ENCODE results near the gene CDYL.

DNA sequence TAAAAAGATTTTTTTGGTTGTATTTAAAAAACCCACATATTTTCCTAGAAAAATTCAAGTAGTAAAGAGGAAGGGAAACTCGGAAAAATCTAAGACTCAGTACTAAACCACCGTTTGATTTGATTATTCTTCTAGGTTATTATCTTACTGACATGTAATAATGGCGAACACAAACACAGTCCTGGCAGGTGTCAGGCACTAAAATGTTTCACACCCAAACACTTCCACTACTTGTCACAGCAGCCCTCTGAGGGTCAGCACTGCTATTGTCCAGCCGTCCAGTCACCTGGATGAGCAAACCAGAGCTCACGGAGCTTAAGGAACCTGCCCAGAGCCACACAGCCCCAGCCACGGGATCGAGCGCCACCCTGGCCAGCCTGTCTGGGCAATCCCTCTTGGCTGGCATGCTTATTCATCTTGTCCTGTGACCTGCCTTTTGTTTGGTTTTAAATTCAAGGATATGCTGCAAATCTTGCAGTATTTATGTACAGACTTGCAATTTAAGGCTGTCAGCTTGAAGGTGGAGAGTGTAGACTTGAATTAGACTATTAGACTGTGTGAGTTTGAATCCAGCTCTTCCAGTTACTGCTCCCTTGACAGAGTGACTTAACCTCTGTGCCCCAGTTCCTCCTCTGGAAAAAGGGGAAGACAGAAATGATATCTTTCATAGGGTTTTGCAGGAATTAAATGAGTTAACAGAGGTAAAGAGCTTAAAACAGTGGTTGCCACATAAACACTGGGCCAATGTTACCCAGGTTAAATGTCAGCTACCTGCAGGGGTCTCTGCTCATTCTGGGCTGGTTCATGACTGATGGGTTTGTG lies 82.2 kb downstream of the CDYL start:
- TF ChIP-seq, protein P1, sequence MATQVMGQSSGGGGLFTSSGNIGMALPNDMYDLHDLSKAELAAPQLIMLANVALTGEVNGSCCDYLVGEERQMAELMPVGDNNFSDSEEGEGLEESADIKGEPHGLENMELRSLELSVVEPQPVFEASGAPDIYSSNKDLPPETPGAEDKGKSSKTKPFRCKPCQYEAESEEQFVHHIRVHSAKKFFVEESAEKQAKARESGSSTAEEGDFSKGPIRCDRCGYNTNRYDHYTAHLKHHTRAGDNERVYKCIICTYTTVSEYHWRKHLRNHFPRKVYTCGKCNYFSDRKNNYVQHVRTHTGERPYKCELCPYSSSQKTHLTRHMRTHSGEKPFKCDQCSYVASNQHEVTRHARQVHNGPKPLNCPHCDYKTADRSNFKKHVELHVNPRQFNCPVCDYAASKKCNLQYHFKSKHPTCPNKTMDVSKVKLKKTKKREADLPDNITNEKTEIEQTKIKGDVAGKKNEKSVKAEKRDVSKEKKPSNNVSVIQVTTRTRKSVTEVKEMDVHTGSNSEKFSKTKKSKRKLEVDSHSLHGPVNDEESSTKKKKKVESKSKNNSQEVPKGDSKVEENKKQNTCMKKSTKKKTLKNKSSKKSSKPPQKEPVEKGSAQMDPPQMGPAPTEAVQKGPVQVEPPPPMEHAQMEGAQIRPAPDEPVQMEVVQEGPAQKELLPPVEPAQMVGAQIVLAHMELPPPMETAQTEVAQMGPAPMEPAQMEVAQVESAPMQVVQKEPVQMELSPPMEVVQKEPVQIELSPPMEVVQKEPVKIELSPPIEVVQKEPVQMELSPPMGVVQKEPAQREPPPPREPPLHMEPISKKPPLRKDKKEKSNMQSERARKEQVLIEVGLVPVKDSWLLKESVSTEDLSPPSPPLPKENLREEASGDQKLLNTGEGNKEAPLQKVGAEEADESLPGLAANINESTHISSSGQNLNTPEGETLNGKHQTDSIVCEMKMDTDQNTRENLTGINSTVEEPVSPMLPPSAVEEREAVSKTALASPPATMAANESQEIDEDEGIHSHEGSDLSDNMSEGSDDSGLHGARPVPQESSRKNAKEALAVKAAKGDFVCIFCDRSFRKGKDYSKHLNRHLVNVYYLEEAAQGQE (IDR thresholded peaks at IDR 0.05), result no peak
- TF ChIP-seq, protein P2, sequence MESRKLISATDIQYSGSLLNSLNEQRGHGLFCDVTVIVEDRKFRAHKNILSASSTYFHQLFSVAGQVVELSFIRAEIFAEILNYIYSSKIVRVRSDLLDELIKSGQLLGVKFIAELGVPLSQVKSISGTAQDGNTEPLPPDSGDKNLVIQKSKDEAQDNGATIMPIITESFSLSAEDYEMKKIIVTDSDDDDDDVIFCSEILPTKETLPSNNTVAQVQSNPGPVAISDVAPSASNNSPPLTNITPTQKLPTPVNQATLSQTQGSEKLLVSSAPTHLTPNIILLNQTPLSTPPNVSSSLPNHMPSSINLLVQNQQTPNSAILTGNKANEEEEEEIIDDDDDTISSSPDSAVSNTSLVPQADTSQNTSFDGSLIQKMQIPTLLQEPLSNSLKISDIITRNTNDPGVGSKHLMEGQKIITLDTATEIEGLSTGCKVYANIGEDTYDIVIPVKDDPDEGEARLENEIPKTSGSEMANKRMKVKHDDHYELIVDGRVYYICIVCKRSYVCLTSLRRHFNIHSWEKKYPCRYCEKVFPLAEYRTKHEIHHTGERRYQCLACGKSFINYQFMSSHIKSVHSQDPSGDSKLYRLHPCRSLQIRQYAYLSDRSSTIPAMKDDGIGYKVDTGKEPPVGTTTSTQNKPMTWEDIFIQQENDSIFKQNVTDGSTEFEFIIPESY (IDR thresholded peaks at IDR 0.05), result no peak
- TF ChIP-seq, protein P3, sequence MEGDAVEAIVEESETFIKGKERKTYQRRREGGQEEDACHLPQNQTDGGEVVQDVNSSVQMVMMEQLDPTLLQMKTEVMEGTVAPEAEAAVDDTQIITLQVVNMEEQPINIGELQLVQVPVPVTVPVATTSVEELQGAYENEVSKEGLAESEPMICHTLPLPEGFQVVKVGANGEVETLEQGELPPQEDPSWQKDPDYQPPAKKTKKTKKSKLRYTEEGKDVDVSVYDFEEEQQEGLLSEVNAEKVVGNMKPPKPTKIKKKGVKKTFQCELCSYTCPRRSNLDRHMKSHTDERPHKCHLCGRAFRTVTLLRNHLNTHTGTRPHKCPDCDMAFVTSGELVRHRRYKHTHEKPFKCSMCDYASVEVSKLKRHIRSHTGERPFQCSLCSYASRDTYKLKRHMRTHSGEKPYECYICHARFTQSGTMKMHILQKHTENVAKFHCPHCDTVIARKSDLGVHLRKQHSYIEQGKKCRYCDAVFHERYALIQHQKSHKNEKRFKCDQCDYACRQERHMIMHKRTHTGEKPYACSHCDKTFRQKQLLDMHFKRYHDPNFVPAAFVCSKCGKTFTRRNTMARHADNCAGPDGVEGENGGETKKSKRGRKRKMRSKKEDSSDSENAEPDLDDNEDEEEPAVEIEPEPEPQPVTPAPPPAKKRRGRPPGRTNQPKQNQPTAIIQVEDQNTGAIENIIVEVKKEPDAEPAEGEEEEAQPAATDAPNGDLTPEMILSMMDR (IDR thresholded peaks at IDR 0.05; ENCODE audit: low read depth, low read length, missing input control), result no peak
- TF ChIP-seq TAF1 (conservative IDR thresholded peaks at IDR 0.05) (no peak), GABPA (IDR thresholded peaks at IDR 0.05 in 1 of 2, conservative IDR thresholded peaks at IDR 0.05 in 1 of 2) (no peak), RAD21 (IDR thresholded peaks at IDR 0.05) (no peak), SP1 (IDR thresholded peaks at IDR 0.05) (no peak), HNF4G (IDR thresholded peaks at IDR 0.05) (no peak), YY1 (IDR thresholded peaks at IDR 0.05) (no peak), EGR1 (IDR thresholded peaks at IDR 0.05; ENCODE audit: low read depth in 2 of 2) (no peak), FOXA1 (IDR thresholded peaks at IDR 0.05) (no peak)
- TF ChIP-seq, protein P4, sequence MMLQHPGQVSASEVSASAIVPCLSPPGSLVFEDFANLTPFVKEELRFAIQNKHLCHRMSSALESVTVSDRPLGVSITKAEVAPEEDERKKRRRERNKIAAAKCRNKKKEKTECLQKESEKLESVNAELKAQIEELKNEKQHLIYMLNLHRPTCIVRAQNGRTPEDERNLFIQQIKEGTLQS (IDR thresholded peaks at IDR 0.05), result no peak

All from liver (tissue), 3 donors.